Loucy (cell line): ENCODE data around the gene CEP112.

Experiments used
- CTCF ChIP-seq: fragments of 200-600 bp; sonication (generic); conservative IDR thresholded peaks from 2 replicates; pipeline ENCODE4 v1.5.1; 2014; ENCODE audit warnings: mild to moderate bottlenecking, antibody characterized with exemption, low read length
- EZH2phosphoT487 ChIP-seq: fragments of 200-600 bp; IDR thresholded peaks from 2 replicates; pipeline ENCODE4 v1.6.1; 2018; ENCODE audit warnings: antibody characterized with exemption, mild to moderate bottlenecking, moderate library complexity, borderline replicate concordance

- TF ChIP-seq CTCF = no peak
- no peak for TF ChIP-seq EZH2phosphoT487
Measured at GRCh38 chr17:65886315-65887245, 305.4 kb downstream of the CEP112 start.
